ENCODE measurements around the gene TOMM70. TPM values are rescaled to one million over a fixed set of nuclear protein-coding genes. Genes with fewer than 3 reads are reported as not detected.
A peak's percentile ranks its signal among the peaks of the same experiment; 100 is the strongest.

The TOMM70 gene
- polyA plus RNA-seq, 3 donors, result 4.9 to 6.3 (median 6.3) TPM

DNA sequence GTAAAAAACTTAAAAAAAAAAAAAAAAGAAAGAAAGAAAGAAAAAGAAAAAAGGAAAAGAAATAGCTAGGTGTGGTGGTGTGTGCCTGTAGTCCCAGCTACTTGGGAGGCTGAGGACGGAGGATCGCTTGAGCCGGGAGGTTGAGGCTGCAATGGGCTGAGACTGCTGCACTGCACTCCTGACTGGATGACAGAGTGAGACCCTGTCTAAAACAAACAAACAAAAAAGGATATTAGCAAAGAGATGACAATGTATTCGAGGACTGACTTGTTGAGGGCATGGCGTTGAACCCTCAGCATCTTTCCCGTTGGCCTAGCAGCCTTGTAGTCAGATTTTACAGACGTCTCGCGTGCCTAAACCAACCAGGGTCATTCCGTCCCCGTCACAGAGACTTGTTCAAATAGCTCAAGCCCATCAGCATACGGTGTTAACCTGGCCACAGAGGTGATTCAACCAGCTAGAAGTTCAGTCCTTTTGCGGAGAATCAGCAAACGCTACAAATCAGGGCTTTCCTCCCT lies 66.9 kb downstream of the TOMM70 start:
- Histone ChIP-seq H3K9ac (ENCODE audit: insufficient read depth, low read length, poor library complexity, severe bottlenecking) (peak overlapping the region; percentile 67), H3K9me3 (replicated peaks in 1 of 2; ENCODE audit: control insufficient read depth in 1 of 2, insufficient read depth in 1 of 2, low read length in 2 of 2) (no peaks in the 10 kb centered on the region), H3K4me1 (ENCODE audit: control insufficient read depth in 1 of 2, insufficient read depth in 2 of 2, low read length in 2 of 2) (peaks cover 12 to 16% of the 10 kb centered on the region in 2 donors), H2AFZ (ENCODE audit: insufficient read depth, low read depth, low read length, poor library complexity, severe bottlenecking) (peak overlapping the region; percentile 86), H3K79me2 (ENCODE audit: insufficient read depth, low read length) (no peaks in the 10 kb centered on the region), H3K4me3 (replicated peaks in 1 of 3; ENCODE audit: low read depth in 2 of 3, low read length in 3 of 3) (peak overlapping the region; percentile 40 to 72 (median 57)), H3K36me3 (replicated peaks in 1 of 2; ENCODE audit: control insufficient read depth in 1 of 2, insufficient read depth in 2 of 2, low read length in 2 of 2) (peaks cover 0 to 3% of the 10 kb centered on the region in 2 donors), H3K27me3 (ENCODE audit: control insufficient read depth in 2 of 2, insufficient read depth in 2 of 2, low read length in 2 of 2) (no peaks in the 10 kb centered on the region), H3K27ac (ENCODE audit: low read depth in 1 of 2, low read length in 2 of 2) (peak overlapping the region in 1 of 2 donors; percentile 70), H3K4me2 (replicated peaks; ENCODE audit: extremely low read depth, low read length, poor library complexity, severe bottlenecking) (peak overlapping the region; percentile 86), H4K20me1 (ENCODE audit: insufficient read depth, low read length) (no peaks in the 10 kb centered on the region)
- Mint-ChIP-seq H3K4me3 (peak overlapping the region; percentile 73 to 89), H3K36me3 (peaks cover 0 to 3% of the 10 kb centered on the region in 2 donors), H3K9me3 (no peaks in the 10 kb centered on the region), H3K27me3 (ENCODE audit: low read depth in 3 of 3) (peaks cover 0 to 2% (median 0%) of the 10 kb centered on the region in 3 donors), H3K27ac (peak overlapping the region in 6 of 7 donors; percentile 26 to 79 (median 60)), H3K4me1 (peaks cover 21% of the 10 kb centered on the region)
- no peak for DNase-seq
- 28% methylated on average over 11 of the region's 14 CpGs for WGBS (ENCODE audit: insufficient coverage)
- no peak for TF ChIP-seq CTCF (IDR thresholded peaks at IDR 0.05)
- intact Hi-C loops (cut with micrococcal nuclease), result no loop called here

DNA sequence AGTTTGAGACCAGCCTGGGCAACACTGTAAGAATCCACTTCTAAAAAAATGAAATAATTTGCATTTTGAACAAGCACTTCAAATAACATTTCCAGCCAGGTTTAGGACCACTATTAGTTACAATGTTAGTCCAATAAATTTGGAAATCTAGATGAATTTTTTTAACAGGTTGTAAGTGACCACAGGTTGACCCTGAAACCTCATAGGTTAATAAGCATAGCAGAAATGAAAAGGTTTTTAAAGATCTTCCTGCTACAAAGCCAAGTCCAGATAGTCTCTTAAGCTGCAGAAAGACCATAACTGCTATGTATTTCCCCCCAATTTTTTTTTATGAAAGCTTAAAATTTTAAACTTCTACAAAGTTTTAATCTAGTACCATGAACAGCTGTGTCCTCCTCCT lies 67.8 kb downstream of the TOMM70 start:
- peaks cover 21% of the 10 kb centered on the region for H3K4me1 Mint-ChIP-seq
- H3K27ac ChIP-seq (ENCODE audit: low read depth in 1 of 2, low read length in 2 of 2), result no peak overlapping the region
- intact Hi-C loops (cut with micrococcal nuclease), result no loop called here
- no peaks in the 10 kb centered on the region for H3K79me2 ChIP-seq (ENCODE audit: insufficient read depth, low read length)
- H3K4me3 ChIP-seq (replicated peaks in 1 of 3; ENCODE audit: low read depth in 2 of 3, low read length in 3 of 3), result no peak overlapping the region
- H3K36me3 Mint-ChIP-seq, result no peaks in the 10 kb centered on the region
- no peak for DNase-seq
- H3K9me3 Mint-ChIP-seq, result no peaks in the 10 kb centered on the region
- no peaks in the 10 kb centered on the region for H3K36me3 ChIP-seq (replicated peaks in 1 of 2; ENCODE audit: control insufficient read depth in 1 of 2, insufficient read depth in 2 of 2, low read length in 2 of 2)
- H3K27me3 Mint-ChIP-seq (ENCODE audit: low read depth in 3 of 3), result peaks cover 0 to 2% (median 0%) of the 10 kb centered on the region in 3 donors
- H3K27ac Mint-ChIP-seq, result no peak overlapping the region
- peaks cover 12 to 16% of the 10 kb centered on the region in 2 donors for H3K4me1 ChIP-seq (ENCODE audit: control insufficient read depth in 1 of 2, insufficient read depth in 2 of 2, low read length in 2 of 2)
- no peak for TF ChIP-seq CTCF (IDR thresholded peaks at IDR 0.05)
- H4K20me1 ChIP-seq (ENCODE audit: insufficient read depth, low read length), result no peaks in the 10 kb centered on the region
- H3K27me3 ChIP-seq (ENCODE audit: control insufficient read depth in 2 of 2, insufficient read depth in 2 of 2, low read length in 2 of 2), result no peaks in the 10 kb centered on the region
- no peak overlapping the region for H3K4me3 Mint-ChIP-seq
- no peak overlapping the region for H3K4me2 ChIP-seq (replicated peaks; ENCODE audit: extremely low read depth, low read length, poor library complexity, severe bottlenecking)
- no peak overlapping the region for H2AFZ ChIP-seq (ENCODE audit: insufficient read depth, low read depth, low read length, poor library complexity, severe bottlenecking)
- no peak overlapping the region for H3K9ac ChIP-seq (ENCODE audit: insufficient read depth, low read length, poor library complexity, severe bottlenecking)
- no peaks in the 10 kb centered on the region for H3K9me3 ChIP-seq (replicated peaks in 1 of 2; ENCODE audit: control insufficient read depth in 1 of 2, insufficient read depth in 1 of 2, low read length in 2 of 2)
